Esophagus muscularis mucosa (tissue), 3 donors: Measurements from ENCODE around the gene PRDM7.
"Not testable (repeated sequence)": the region's sequence is repeated elsewhere in the genome, so short reads cannot be mapped to it uniquely, and the experiment has no call there.

ENCODE experiments used
- CTCF ChIP-seq, 3 experiments: fragments of 200-600 bp in 2 of 3; fragments of 450-650 bp in 1 of 3; sonication (generic) in 2 of 3; IDR thresholded peaks; one replicate each; pipeline ENCODE4 v1.5.1; 2017 to 2019; ENCODE audit warnings: antibody characterized with exemption in 3 of 3, mild to moderate bottlenecking in 2 of 3, moderate library complexity in 1 of 3
- POLR2A ChIP-seq: fragments of 450-650 bp; IDR thresholded peaks from one replicate; pipeline ENCODE4 v1.6.1; 2017; ENCODE audit warnings: antibody characterized with exemption, moderate library complexity, mild to moderate bottlenecking, low read depth

- TF ChIP-seq CTCF (IDR thresholded peaks at IDR 0.05); POLR2A: not testable (repeated sequence)
These were observed 16.7 kb upstream of the PRDM7 start for GRCh38 chr16:90093799-90094198.
